ENCODE measurements around the gene CFAP73. TPM values are rescaled to one million over a fixed set of nuclear protein-coding genes. Genes with fewer than 3 reads are reported as not detected.

The CFAP73 gene
- total RNA-seq: under 1 TPM; 0.55 to 0.65 TPM

DNA sequence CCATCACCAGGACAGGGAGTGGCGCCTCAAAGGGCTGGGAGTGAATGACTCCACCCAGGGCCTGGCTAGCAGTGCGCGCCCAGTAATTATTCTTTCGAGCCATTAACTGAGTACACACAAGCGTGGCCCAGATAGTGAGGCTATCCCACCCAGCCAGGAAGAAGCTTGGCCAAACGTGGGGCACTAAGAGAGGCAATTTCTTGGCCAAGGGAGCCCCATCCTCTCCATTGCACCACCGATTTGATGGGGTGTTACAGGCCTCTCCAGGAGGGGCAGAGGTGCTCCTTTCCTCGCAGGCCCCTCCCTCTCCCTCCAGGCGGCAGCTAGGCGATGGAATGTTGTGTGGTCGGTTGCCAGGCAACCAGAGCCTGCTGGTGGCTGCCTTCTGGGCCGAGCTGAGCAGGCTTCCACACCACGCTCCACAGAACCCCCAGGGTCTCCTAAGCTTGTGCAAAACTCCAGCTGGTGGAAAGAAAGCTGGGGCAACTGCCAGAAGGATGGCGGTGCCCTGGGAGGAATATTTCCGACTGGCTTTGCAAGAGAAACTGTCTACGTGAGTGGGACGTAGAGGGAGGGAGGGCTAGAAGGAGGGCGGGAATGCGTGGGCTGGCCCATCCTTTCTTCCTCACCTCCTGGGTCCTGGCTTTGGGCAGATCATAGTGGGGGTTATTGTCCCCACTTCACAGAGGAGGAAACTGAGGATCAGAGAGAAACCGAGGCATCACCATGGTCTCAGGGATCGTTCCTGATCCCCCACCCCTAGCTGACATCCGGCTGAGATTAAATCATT, at the start of gene CFAP73:
TSS of gene CFAP73 (plus strand) at position 364 of the 790 bp plus-strand sequence. CDS start at position 498, 134 bp downstream.
- peaks cover 40% of the 10 kb centered on the region for H3K27me3 Mint-ChIP-seq
- H3K4me1 Mint-ChIP-seq: peaks cover 10% of the 10 kb centered on the region
- POLR2A ChIA-PET: no interaction called here
- DNase-seq (no peak), ATAC-seq (ENCODE audit: low read depth) (no peak)
- no peaks in the 10 kb centered on the region for H3K9me3 Mint-ChIP-seq
- H3K36me3 Mint-ChIP-seq: no peaks in the 10 kb centered on the region
- H3K4me3 Mint-ChIP-seq: no peak within 1 kb of the TSS
- H3K27ac Mint-ChIP-seq: no peak within 1 kb of the TSS

DNA sequence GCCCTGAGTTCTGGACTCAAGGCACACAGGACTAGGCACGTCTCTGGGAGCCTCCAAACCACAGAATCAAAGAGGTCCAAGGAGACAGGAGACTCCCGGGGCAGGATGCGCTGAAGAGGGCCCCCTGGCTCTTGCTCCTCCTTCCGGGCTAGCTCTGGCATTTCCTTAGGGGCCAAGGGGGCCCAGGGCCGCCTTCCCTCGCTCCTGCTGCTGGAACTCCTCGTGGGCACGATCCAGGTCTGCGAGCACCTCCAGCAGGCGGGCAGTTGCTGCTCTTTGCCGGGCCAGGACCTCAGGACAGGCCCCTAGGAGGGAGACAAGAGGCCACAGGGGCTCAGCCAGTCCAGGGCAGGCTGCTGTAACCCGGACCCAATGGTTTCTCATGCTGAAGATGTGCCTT, 49.8 kb upstream of the CFAP73 start:
- DNase-seq (no peak), ATAC-seq (ENCODE audit: low read depth) (no peak)
- Mint-ChIP-seq H3K4me3 (no peak overlapping the region), H3K27me3 (peaks cover 6% of the 10 kb centered on the region), H3K36me3 (no peaks in the 10 kb centered on the region), H3K4me1 (peaks cover 5% of the 10 kb centered on the region), H3K9me3 (no peaks in the 10 kb centered on the region), H3K27ac (no peak overlapping the region)
- POLR2A ChIA-PET: no interaction called here

DNA sequence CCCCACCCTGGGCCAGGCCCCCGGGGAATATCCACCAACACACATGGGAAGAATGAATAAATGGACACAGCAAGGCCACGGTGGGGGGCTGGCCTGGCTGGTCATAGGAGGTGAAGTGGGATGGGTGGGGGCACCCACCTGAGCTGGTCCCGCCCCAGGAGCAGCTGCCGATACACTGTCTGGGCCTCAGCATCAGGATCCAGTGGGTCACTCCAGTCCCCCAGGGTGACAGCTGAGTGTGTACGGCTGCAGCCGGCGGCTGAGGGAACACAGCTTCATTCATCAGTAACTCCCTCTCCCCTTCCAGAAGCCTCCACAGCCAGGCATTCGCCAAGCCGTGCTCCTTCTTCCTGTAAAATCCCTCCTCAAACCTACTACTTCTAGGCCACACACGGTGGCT, 47.8 kb upstream of the CFAP73 start:
- H3K9me3 Mint-ChIP-seq: no peaks in the 10 kb centered on the region
- no peak overlapping the region for H3K4me3 Mint-ChIP-seq
- ATAC-seq (ENCODE audit: low read depth) (no peak), DNase-seq (no peak)
- POLR2A ChIA-PET: no interaction called here
- no peak overlapping the region for H3K27ac Mint-ChIP-seq
- peaks cover 6% of the 10 kb centered on the region for H3K27me3 Mint-ChIP-seq
- no peaks in the 10 kb centered on the region for H3K36me3 Mint-ChIP-seq
- H3K4me1 Mint-ChIP-seq: peaks cover 9% of the 10 kb centered on the region

DNA sequence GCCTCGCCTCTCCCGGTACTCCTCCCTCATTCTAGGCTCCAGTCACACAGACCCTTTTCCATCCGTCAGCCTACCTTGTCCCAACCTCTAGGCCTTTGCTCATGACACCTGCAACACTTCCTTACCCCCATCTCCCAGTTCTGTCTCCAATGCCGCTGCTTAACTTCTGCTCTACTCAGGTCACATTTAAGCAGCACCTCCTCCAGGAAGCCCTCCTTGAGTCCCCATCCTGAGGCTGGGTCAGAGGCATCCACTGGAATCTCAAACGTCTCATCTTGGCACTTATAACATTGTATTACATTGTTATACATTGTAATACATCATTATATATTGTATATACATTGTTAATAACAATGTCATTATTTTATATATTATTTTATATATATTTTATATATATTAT, 46.7 kb upstream of the CFAP73 start:
- POLR2A ChIA-PET: interaction anchor here (0.8 to 1.4 kb wide), 3 partner anchors 16 to 124 kb away, joined by 3 to 5 read pairs (median 4); no protein-coding TSS in a partner anchor
- DNase-seq (no peak), ATAC-seq (ENCODE audit: low read depth) (no peak)
- Mint-ChIP-seq H3K4me1 (peaks cover 12% of the 10 kb centered on the region), H3K27me3 (peaks cover 6% of the 10 kb centered on the region), H3K27ac (no peak overlapping the region), H3K36me3 (no peaks in the 10 kb centered on the region), H3K4me3 (no peak overlapping the region), H3K9me3 (no peaks in the 10 kb centered on the region)

DNA sequence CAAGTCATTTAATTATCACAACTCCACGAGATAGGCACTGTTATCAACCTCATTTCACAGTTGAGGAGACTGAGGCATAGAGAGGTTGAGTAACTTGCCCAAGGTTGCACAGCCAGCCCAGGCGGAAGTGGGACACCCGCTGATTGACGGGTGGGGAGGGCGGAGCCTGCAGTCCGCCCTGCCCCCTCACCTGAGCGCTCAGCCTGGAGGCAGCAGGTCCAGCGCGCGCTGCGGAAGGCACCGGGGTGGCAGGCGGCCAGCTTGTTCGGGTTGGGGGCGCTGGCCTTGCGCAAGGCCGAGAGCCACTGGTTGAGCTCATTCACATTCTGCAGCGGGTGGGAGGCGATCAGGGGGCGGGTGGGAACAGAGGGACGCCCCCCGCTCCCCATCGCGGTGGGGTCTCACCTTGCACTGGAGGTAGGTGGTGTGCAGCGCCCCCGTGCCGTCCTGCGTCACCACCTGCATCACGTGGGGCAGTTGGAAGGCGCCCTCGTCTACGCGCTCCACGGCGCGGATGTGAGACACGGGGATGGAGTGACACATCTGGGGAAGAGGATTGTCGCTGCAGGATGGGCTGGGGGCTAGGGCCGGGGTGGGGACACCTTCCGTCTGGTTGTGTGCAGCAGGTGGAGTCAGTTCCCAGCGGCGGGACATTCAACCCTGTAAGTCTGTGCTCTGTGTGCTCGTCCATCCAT, 45.6 kb upstream of the CFAP73 start:
- Mint-ChIP-seq H3K27ac (peak overlapping the region; percentile 40), H3K9me3 (no peaks in the 10 kb centered on the region), H3K4me1 (peaks cover 11% of the 10 kb centered on the region), H3K27me3 (peaks cover 8% of the 10 kb centered on the region), H3K4me3 (peak overlapping the region; percentile 66), H3K36me3 (no peaks in the 10 kb centered on the region)
- POLR2A ChIA-PET: interaction anchor here (0.8 to 1.4 kb wide), 4 partner anchors 14 to 125 kb away, joined by 3 to 5 read pairs (median 4); no protein-coding TSS in a partner anchor
- DNase-seq (peak; percentile 74), ATAC-seq (ENCODE audit: low read depth) (peak; percentile 94)

DNA sequence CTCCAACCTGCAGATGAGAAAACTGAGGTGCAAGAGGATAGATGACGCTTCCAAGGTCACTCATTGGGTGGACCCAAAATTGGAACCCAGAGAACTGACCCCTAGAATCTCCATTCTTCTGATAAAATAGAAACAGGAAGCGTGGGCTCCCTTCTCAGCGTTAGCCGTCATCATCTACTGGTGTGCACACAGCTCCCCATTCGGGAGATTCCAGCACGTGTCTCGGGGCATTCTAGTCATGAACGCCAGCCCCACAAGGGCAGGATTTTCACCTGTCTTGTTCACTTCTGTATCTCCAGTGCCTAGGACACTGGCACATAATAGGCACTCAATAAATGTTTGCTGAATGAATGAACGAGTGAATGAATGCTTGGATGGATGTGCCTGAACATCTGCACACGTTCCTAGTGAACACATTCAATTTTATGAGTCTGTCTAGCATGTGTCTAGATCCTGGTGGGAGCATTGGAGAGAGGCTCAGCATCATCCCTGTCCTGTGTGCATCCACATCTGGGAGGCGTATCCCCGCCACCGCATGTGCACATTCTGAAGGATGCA, 44.5 kb upstream of the CFAP73 start:
- Mint-ChIP-seq H3K9me3 (no peaks in the 10 kb centered on the region), H3K27me3 (peaks cover 10% of the 10 kb centered on the region), H3K36me3 (no peaks in the 10 kb centered on the region), H3K4me1 (peaks cover 14% of the 10 kb centered on the region), H3K4me3 (peak overlapping the region; percentile 37), H3K27ac (no peak overlapping the region)
- DNase-seq: no peak
- ATAC-seq (ENCODE audit: low read depth): no peak
- POLR2A ChIA-PET: no interaction called here

DNA sequence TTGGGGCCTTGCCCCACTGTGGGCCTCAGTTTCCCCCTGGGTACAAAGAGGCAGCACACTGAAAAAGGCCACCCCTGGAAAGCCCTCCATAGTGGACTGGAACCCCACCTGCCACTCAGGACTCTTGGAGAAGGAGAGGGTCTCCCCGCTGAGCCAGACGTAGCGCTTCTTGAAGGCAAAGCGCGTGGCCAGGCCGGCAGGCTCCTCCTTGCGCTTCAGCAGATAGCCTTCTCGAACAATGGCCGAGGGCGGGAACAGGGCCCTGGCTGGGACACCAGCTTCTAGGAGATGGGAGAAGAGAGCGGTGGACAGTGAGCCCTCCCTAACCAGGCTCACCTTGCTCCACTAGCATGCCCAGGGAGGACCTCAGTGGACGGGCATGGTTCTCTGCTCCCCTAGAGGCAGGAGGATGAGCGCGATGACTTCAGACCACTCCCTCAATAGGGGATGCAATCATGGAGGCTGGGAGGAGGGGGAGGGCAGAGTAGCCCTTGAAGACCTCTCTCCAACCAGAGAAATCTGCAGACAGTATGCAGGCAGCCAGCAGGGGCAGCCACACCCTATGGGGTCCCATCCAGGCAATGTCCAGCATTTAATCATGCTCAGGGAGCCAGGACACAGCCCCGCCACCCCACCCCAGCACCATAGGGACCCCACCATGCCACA, 43.8 kb upstream of the CFAP73 start:
- DNase-seq (no peak), ATAC-seq (ENCODE audit: low read depth) (no peak)
- Mint-ChIP-seq H3K27ac (no peak overlapping the region), H3K9me3 (no peaks in the 10 kb centered on the region), H3K4me1 (peaks cover 18% of the 10 kb centered on the region), H3K4me3 (no peak overlapping the region), H3K27me3 (peaks cover 8% of the 10 kb centered on the region), H3K36me3 (no peaks in the 10 kb centered on the region)
- POLR2A ChIA-PET: no interaction called here

DNA sequence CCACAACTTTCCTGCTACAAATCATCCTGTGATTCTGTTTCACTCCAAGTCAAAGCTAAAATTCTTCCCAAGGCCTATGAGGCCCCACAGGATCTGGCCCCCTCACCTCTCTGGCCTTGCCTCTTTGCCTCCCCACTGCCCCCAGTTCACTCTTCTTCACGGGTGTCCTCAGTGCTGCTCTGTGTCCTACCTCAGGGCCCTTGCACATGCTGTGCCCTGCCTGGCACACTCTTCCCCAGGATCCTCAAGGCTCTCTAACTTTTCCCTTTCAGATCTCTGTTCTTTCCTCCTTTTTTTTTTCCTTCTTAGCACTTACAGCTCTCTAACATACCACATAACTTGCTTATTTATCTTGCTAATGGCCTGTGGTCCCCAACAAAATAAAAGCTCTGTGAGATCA, 43.2 kb upstream of the CFAP73 start:
- no peak overlapping the region for H3K4me3 Mint-ChIP-seq

DNA sequence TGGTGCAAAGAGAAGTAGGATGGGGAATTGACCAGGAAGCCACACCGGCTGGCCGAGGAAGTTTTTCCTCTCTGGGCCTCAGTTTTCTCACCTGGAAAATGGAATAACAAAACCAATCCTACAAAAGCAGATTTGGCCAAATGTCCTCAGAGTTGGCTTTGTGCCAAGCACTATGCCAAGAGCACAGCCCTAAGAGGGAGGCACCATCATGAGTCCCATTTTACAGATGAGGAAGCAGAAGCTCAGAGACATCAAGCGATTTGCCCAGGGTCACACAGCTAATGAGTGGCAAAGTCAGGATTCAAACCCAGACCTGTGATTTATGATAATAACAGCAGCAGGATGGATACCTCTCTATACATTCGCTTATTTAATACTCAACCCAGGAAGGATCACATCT, 41.2 kb upstream of the CFAP73 start:
- no peak overlapping the region for H3K4me3 Mint-ChIP-seq
- H3K9me3 Mint-ChIP-seq: no peaks in the 10 kb centered on the region
- H3K36me3 Mint-ChIP-seq: no peaks in the 10 kb centered on the region
- no peak for DNase-seq
- H3K27me3 Mint-ChIP-seq: peaks cover 8% of the 10 kb centered on the region
- H3K27ac Mint-ChIP-seq: no peak overlapping the region
- POLR2A ChIA-PET: no interaction called here
- H3K4me1 Mint-ChIP-seq: peaks cover 18% of the 10 kb centered on the region
- no peak for ATAC-seq (ENCODE audit: low read depth)

More for the DNA sequence above, 43.2 kb upstream of the CFAP73 start:
- no peaks in the 10 kb centered on the region for H3K36me3 Mint-ChIP-seq
- ATAC-seq (ENCODE audit: low read depth): no peak
- H3K4me1 Mint-ChIP-seq: peaks cover 18% of the 10 kb centered on the region
- no peaks in the 10 kb centered on the region for H3K9me3 Mint-ChIP-seq
- H3K27ac Mint-ChIP-seq: no peak overlapping the region
- H3K27me3 Mint-ChIP-seq: peaks cover 8% of the 10 kb centered on the region
- DNase-seq: no peak
- POLR2A ChIA-PET: no interaction called here

DNA sequence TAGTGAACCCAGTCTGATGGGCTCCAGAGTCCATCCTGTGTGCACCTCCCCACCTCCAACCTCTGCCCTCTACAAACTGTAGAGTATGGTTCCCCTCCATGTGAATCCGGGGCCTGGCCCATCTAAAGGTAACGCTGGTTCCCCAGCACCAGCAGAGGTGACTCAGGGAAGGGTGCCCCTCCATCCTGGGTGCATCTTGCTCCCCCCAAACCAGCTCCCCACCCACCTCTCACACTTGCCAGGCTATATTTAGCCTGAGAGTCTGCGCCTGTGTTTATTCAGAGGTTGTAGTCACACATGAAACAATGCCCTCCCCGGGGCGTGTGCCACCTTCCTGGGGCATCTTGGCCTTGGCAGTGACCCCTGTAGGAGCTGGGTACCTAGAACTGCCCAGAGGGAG, 40.2 kb upstream of the CFAP73 start:
- Mint-ChIP-seq H3K27ac (no peak overlapping the region), H3K4me3 (no peak overlapping the region), H3K27me3 (peaks cover 4% of the 10 kb centered on the region), H3K36me3 (no peaks in the 10 kb centered on the region), H3K4me1 (peaks cover 15% of the 10 kb centered on the region), H3K9me3 (no peaks in the 10 kb centered on the region)
- ATAC-seq (ENCODE audit: low read depth): no peak
- no peak for DNase-seq
- POLR2A ChIA-PET: interaction anchor here (0.7 kb wide), 1 partner anchor 68 kb away, joined by 3 read pairs; no protein-coding TSS in a partner anchor

DNA sequence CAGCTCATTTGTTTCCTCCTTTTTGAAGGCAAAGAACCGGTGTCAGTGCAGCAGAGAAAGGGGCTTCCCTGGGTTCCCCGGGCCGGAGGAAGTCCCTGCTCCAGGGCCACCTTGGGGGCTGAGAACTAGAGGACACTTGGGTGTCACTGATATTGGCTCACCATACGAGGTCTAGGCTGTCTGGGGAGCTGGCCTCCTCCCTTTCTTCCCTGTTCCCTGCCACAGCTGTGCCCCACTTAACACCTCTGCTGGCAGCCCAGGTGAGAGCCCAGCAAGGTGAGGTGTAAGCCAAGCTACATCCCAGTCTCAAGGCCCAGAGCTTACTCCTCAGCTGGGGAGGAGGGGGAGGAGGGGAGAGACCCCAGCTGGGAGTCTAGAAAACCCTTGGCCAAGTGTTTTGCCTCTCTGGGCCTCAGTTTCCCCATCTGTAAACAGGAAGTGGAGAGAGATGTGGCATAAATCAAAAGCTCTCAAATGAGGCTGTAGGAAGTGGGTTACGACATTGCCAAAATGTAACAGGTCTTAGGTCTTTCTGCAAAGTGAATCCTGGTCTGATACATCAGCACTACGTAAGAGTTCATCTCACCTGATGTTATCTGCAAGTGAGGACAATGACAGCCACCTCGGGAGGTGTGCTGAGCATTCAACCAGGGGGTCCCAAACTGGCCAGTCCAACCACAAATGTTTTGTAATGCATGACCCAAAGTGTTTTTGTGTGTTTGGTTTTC, 39.5 kb upstream of the CFAP73 start:
- Mint-ChIP-seq H3K9me3 (no peaks in the 10 kb centered on the region), H3K4me3 (no peak overlapping the region), H3K27ac (no peak overlapping the region), H3K4me1 (peaks cover 15% of the 10 kb centered on the region), H3K27me3 (peaks cover 4% of the 10 kb centered on the region), H3K36me3 (no peaks in the 10 kb centered on the region)
- DNase-seq (no peak), ATAC-seq (ENCODE audit: low read depth) (no peak)
- POLR2A ChIA-PET: interaction anchor here (0.7 kb wide), 1 partner anchor 67 kb away, joined by 3 read pairs; no protein-coding TSS in a partner anchor

DNA sequence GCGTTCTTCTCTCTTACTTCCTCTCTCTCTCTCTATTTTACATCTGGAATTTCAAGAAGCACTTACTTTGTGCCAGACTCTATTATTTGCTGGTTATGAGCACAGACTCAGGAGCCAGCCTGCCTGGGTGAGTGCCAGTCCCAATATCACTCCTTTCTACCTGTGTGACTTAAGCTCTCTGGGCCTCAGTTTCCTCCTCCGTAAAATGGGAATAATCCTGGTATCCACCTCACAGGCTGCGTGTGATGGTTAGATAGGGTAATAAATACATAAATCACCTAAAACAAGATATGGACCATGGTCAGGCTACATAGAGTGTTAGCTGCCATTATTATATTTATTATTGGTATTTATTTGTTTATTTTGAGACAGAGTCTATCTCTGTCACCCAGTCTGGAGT, 38.3 kb upstream of the CFAP73 start:
- no peak overlapping the region for H3K4me3 Mint-ChIP-seq
- peaks cover 6% of the 10 kb centered on the region for H3K27me3 Mint-ChIP-seq
- POLR2A ChIA-PET: interaction anchor here (0.5 kb wide), 1 partner anchor 73 kb away, joined by 5 read pairs; no protein-coding TSS in a partner anchor
- H3K27ac Mint-ChIP-seq: no peak overlapping the region
- no peaks in the 10 kb centered on the region for H3K9me3 Mint-ChIP-seq
- DNase-seq: no peak
- H3K4me1 Mint-ChIP-seq: peaks cover 15% of the 10 kb centered on the region
- no peak for ATAC-seq (ENCODE audit: low read depth)
- no peaks in the 10 kb centered on the region for H3K36me3 Mint-ChIP-seq

All from activated naive CD8-positive, alpha-beta T cell treated with anti-CD3 and anti-CD28 coated beads, Interleukin-2, amount 10 ng/mL, durations not matched to agents 7 days and 5 days (primary cell).